Stimulated activated CD8-positive, alpha-beta memory T cell treated with anti-CD3 and anti-CD28 coated beads, Interleukin-7, amount 100 ng/mL, for 24 hours (primary cell): Measurements from ENCODE around the gene VGLL4.

Experiments
- DNase-seq: peaks from one replicate; pipeline ENCODE4 v3.0.0-alpha.2; 2020; ENCODE audit warnings: low read depth

Gene VGLL4

DNA sequence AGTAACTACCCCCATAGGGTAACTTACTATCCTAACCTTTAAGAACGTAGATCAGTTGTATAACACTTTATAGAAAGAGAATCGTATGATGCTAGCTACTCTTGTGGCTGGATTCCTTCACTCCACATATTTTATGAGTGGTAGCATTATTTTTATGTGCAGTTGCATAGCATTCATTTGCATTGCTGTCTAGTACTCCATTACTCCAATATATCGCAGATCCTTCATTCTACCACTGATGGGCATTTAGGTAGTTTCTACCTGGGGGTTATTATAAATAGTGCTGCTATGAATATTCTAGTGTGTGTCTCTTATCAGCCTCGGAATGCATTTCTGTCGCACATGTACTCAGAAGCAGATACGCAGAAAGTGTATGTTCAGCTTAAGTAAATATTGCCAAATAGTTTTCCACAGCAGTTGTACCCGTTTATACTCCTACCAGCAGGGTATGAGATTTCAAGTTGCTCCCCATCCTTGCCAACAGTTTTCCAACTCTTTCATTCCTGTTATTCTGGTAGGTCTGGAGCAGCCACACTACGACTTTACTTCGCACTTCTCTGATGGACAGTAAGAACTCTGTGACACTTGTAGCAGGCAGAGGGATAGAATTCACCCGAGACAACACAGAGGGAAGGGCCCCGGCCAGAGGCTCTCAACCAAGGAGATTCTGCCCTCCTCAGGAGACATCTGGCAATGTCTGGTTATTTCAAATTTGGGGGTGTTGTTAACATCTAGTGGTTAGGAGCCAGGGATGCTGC is 9.8 kb upstream of the VGLL4 start:
- no peak for DNase-seq

DNA sequence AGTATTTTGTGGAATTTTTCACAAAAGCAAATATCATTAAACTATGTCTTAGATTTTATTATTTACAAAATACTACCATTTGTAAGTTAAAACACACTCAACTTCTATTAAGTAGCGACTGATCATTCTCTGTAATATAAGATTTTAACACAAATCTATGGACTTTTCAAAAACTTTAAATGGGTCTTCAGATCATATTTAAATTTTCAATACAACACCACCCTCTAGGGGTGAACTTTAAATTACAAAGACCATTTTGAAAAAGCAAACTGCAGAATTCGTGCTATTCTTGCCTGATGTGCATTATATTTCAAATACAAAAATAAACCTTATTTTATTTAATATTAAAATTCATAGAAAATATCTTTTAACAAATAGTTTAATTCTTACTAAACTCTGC is 8.2 kb upstream of the VGLL4 start:
- no peak for DNase-seq

DNA sequence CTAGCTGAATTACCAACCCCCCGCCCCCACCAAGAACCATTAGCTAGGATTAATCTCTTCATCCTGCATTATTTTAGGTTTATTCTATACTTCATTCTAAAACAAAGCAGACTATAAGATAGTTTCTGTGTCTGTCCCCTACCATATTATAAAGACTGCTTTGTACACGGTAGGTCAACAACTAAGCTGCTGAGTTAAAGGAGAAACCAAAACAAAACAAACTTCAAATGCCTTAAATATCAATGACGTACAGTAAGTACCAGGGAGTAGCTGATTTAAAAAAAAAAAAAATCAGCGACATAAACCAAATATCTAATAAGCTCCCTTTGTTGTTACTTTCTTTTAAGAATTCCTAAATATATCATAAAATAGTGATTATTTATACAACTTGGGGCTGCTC is 7.8 kb upstream of the VGLL4 start:
- DNase-seq, result no peak

DNA sequence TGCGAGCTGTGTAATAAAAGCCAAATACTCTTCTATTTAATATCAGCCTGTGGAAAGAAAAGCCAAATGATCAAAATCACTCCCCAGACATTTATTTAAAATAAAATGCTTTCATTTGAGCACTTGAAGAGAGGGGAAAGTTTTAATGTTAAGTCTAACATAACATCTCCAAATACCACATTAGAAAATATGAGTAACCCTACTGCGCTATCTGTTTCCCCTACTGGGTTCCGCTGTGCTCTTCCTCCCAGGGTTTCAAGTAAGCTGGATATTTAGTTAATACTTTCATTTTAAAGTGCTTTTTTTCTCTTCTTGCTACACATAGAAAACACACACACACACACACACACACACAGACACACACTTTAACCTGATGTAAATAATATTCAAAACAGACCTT is 6.7 kb upstream of the VGLL4 start:
- no peak for DNase-seq

DNA sequence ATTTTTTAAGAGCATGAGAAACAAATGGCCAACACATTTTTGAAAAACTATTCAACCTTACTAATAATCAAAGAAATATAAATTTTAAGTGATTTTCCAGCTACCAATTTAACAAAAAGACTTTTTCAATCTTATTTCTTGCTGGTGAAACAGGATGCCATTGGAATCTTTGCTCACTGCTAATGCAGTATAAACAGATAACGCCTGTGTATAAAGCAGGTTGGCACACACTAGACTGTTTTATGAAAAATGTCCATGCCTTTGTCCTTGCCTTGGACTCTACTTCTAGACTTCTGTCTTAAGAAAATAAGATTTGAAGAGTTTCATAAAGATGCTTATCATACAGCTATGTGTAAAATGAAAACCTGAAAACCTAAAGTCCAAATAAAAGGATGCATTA is 5.0 kb upstream of the VGLL4 start:
- no peak for DNase-seq

DNA sequence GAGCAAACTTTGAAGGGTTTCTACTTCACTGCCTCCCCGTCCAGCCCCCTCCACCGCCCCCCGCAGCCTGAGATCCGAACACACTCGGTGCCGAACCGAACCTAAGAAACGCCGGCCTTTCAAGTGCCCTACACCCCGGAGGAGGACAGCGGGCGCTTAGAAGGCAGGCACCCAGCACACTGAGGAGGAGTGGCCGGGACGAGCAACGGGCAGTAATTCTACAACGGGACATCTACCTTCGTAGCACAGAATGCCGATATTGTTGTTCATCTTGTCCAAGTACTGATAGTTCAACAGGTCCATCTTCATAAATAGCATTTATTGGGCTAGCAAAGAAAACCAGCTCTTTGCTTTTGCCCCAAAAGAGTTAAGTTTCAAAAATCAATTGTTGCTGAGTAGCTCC is 513 bp downstream of the VGLL4 start:
- DNase-seq, result no peak

DNA sequence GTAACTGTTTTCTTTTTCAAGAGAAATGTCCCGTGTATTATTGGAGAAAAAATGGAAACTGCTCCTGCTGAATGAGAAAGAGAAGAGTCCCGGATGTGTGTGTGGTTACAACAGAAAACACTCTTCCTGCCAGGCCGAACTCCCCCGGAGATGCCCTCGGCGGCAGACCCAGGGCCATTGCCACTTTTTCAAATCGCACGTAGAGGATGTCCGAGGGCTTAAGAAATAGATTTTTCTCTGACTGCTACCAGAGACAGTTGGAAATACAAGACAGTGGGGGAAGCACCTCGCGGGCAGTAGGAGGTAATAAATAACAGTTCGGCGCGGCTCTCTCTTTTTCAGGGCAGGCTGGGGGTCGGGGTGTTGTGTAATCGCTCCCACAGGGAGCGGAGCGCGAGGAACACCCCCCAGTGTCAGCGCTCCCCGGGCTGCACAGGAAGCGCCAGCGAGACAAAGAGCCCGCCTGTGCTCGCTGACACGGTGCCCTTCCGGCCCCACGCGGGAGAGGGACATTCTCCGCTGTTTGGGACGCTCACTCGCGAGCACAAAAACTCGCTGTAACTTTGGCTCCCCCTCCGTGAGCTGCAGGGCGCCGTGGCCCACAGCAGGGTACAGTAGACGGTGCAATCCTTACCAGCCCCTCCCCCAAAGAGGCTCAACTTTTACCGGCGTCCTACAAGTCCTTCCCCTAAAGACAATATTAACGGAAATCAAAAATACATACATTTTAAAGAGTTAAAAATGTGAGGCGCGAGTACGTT is 1.1 kb downstream of the VGLL4 start:
- DNase-seq, result no peak

DNA sequence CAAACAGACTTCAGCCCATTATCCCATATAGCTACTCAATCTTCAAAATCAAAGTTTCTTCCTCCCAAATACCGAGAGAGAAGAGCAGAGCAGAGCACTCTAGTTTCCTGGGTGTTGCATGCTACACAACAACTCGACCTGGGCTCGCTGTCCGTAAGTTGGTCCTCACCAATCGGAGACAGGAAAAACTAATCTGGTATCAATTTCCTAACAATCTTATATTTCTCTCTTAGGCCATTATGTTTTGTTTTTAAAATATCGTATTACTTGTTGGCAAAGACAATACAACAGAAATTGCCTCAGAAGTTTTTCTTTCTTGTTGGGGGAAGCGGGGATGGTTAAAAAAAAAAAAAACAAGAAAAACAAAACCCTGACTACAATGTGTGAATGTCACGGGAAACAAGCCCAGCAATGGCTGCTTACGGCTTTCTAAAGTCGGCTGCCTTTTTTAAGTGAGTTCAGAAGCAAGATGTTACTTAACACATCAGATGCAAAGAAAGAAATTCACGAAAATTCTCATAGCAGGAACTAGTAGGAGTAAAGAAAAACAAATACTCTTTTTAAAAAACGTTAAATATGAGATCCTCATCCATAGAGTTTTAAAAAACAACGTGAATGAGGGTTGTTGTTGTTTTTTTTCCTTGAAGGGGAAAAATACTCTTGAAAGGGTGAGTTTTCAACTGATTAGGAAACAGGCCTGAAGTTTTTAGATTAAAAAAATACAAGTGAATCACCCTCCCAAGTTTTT is 1.9 kb downstream of the VGLL4 start:
- DNase-seq, result no peak

DNA sequence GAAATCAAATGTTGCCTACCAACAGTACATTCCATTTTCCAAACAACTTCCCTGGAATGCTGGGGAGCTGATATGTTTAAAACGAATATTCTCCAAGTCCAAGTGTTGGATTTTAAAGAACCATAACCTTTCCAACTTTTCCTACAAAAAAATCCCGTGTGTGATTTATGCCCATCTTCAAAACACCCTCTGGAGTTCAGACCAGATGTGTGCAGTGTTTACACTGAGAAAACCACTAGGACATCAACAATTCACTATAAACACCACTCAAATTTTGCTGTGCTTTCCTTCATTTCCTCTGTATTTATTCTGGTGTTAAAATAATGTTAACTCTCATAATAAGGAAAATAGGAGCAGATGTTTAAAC is 2.4 kb downstream of the VGLL4 start:
- no peak for DNase-seq

DNA sequence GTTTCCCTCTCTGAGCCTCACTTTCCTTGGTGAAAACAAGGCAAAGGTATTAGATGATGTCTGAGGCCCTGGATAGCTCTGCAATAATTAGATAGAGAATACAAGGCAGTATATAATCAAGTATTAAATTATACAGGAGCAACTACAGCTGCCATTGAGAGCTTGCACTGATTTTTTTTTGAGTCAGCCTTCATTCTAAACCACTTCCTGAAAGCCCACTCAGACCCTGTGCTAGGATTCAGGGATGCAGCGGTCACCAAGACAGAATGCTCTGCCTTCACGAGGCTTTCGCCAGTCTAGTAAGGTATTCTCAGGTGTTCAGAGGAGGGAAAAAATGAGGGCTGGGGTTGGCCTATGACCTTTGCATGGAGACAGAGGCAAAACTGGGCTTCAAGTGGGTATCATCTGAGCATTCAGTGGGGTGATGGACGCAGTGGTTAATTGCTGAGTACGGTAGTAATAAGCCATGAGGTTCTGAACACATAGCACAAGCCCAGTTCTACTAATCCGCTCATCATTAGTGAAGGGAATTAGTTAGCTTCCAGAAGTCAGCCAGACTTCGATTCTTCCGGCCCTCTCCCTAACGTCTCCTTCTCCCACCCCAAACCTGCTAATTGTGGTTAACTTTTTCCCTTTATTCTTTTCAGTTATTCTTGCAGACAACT is 3.6 kb downstream of the VGLL4 start:
- no peak for DNase-seq

DNA sequence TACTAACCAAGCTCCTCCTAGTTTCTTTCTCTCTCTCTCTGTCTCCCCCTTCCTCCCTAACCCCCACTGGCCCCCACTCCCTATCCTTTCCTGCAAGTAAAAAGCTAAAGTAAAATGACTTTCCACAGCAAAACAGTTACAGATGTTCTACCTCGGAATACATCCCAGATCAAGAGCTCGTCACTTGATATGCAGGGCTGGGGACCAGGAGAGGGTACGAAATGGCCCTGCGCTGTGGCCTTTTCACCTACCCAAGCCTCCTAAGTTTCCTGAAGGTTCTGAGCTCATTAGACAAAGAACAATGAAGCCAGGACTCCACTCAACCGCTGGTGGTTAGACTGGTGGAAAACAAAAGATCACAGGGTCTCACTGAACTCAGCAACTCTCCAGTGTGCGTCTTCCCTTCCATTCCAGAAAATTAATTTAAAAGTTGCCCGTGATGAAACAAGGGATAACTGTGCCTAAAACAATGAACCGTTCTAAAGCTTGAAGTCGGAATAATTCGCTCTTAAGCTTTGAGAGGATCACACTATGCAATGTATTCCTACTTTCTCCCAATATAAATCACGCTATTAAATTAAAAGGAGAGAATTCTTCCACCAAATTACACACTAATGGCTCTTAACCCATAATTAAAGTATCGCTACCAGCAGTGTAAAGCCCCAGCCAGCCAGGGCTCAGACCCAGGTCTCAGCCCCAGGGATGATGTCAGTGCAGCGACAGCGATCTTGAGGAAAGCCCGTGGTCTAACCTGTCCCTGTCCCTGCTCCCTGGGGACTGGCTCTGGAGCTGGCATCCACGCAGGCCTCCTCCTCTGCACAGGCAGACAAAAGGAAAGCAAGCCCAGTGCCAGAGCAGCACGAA is 5.0 kb downstream of the VGLL4 start:
- DNase-seq, result no peak

DNA sequence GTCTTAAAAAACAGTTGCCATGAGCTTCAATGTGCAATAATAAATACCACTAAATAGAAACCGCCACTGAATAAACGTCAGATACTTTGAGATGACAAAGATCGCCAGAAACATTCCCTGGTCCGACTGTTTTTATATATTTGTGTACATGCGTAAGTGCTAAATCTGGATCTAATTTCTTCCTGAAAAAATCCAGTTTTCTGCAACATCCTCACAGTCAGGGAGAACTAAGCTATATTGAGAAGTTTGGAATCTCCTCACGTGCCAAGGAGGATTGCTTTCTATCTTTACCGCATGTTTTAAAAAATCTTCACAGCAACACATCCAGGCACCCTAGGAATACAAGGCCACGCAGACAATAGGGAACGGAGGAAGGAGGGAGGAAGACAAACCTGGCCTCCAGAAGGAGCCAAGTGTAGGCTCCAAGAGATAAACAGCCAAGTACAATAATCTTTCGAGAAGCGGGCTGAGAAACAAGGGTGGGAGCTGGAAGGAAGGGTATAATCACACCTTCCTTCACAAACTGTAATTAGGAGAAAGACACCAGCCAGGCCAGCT is 5.7 kb downstream of the VGLL4 start:
- DNase-seq, result no peak

DNA sequence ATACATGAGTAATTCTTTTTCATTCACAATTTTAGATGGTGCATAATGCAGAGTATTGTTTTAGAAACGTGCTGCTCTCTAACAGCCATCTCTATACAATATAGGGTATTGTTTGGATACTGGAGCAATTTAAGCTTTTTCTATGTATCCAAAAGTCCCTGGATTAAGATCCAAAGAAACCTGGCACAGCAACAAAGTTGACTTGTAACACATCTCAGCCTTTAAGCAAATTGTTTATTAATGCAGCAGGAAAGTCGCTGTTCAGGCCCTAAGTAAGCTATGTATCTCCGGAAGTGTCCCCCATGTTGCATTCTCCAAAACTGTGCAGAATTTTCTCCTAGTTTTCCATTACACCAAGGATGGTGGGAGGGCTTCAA is 7.3 kb downstream of the VGLL4 start:
- no peak for DNase-seq

DNA sequence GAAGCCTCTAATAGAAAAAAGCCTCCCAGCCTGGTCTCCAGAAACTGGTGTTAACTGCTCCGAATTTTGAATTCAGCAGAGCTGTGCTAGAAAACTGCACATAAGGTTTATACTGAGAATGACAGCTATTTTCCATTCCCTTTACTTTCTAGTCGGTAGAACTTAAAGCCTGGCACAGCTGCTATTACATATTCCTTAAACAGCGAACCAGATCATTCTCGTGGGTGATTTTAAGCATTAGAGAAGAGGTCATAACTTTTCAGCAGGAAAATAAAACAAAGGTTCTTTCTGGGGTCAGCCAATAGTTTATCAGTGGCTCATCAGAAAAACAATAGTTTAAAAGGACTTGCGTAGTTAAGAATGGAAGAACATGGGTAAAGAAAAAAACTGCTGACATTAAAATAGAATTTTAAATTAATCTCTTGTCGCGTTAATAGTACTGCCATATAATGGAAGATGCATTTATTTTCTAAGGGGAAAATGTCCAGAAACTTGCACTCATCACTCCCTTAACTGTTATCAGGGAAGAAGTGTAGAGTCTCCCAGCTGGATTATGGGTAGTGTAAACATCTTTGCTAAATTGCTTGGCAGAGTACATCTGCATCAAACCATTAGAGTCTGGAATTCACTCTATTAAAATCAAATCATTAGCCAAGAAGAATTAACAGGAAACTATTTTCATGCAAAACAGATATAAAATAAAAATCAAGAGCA is 7.9 kb downstream of the VGLL4 start:
- DNase-seq, result no peak

DNA sequence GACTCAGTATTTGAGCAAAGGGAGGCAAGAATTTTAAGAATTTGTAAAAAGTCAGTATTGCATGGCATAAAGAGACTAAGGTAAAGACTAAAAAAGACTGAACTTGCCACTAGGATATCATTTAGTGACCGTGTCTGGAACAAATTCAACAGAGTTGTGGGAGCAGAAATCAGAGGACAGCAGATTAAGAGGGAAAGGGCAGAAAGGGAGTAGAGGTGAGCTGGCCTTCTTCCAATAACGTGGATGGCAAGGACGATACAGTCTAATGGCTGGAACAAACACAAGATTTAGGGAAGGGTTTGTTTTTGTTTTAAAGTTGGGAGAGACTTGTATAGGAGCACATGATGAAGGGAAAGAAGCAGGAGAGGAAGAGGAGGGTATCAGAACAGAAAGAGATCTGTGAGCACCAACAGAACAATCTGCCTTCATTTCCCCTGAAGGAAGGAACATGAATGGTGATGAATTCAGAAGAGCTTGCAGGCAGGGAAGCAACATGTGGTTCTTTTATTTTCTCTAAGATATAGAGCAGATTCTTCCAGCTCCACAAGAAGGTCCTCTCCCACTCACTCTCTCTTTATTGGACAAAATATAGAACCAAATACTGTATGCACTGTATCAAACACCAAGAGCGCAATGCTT is 8.6 kb downstream of the VGLL4 start:
- DNase-seq, result no peak

DNA sequence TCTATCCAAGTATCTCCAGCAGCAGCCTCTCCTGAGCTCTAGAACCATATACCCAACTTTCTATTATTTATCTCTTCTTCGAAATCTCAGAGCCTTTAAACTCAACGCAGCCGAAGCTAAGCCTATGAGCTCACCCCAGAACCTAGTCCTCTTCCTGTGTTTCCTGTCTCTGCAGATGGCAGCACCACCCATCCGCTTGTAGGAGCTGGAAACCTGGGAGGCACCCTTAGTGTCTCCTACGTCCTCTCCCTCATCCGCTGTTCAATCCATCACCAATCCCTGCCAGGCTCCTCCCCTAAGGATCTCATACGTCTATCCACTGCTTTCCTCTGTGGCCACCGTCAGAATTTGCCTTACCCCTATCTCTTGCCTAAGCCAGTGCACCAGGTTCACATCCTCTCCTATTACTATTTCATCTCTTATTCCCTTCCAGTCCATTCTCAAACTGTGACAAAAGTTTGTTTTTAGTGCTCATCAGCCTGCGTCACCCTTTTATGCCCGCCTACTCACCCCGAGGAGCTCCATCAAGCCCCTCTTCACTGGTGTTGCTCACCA is 9.6 kb downstream of the VGLL4 start:
- no peak for DNase-seq

DNA sequence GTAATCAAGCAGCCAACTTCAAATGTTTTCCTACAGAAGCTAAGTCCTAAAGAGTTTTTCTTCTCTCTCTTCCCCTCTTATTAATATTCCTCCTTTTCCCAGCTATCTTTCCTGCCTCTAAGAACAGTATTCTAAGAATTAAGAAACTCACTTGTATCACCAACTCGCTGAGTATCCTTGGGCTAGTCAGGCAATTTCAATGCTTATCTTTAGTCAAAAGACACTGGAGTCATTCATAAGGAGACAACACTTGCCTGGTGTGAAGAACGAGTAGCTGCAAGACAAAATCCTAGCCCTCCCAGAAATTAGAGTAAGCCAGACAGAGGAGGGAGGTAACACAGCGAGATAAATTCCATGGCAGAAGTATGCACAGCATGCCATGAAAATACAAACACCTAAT is 10.7 kb downstream of the VGLL4 start:
- no peak for DNase-seq

DNA sequence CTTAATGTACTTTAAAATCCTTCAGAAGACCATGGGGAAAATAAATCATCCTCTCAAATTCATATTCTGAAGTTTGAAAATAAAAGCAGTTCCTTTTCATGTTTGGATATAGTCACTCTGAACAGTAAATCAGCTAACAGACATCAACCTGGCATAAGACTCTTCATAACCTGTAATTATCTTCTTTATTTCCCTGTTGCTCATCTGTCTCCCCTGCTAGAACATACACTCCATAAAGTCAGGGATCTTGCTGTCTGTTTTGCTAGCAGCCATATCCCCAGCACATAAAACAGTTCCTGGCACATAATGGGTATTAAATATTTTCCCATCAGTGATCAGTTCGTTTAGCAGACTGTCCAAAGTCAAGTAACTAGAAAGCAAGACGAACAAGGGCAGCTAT is 11.2 kb downstream of the VGLL4 start:
- no peak for DNase-seq

DNA sequence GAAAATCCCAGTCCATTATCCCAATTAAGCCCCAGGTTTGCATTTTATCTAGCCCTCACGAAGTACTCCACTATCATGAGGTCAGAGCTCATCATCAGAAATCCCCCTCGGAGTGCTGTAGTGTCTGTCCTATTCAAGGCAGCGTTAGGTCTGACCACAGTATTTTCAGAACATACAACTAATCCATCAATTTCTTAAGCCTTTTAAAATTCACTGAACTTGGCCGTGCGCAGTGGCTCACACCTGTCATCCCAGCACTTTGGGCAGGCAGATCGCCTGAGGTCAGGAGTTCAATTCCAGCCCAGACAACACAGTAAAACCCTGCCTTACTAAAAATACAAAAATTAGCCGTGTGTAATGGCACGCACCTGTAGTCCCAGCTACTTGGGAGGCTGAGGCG is 11.9 kb downstream of the VGLL4 start:
- DNase-seq, result no peak

DNA sequence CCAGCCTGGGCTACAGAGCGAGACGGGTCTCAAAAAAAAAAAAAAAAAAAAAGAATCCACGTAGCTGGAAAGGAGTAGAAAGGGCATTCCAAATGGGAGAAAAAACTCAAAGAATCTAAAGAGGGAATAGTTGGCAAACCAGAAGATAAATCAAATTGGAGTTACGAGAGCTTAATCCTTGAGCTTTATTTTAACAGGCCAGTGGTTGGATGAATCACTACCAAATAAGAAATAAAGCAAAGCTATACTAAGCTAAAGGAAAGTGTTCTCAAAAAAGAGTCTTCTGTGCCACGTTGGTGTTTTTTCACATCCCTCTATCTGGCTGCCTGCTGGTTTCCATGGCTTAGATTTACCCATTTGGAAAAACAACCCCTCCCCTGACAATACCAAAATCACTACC is 14.0 kb downstream of the VGLL4 start:
- no peak for DNase-seq
